Right lung (tissue), 5 donors: Measurements from ENCODE around the gene GSTO1. TPM values are rescaled to one million over a fixed set of nuclear protein-coding genes. Genes with fewer than 3 reads are reported as not detected.

Experiments used
- DNase-seq, 2 donors: peaks; one replicate each; pipeline ENCODE4 v3.0.0-alpha.2; 2013
- polyA plus RNA-seq, 5 donors: library from polyadenylated mRNA; unstranded; fragments of 120-200 nt; gene quantifications; one replicate each; pipeline versions ENCODE4 v1.2.1 to v1.2.3, GENCODE V29; 2013; ENCODE audit warnings: inconsistent platforms in 1 of 5, low replicate concordance in 1 of 5; ENCODE audit not compliant: insufficient read length in 5 of 5, insufficient read depth in 1 of 5

GSTO1 gene
- polyA plus RNA-seq, 5 donors = 70.0 to 103 (median 94.1) TPM

DNA sequence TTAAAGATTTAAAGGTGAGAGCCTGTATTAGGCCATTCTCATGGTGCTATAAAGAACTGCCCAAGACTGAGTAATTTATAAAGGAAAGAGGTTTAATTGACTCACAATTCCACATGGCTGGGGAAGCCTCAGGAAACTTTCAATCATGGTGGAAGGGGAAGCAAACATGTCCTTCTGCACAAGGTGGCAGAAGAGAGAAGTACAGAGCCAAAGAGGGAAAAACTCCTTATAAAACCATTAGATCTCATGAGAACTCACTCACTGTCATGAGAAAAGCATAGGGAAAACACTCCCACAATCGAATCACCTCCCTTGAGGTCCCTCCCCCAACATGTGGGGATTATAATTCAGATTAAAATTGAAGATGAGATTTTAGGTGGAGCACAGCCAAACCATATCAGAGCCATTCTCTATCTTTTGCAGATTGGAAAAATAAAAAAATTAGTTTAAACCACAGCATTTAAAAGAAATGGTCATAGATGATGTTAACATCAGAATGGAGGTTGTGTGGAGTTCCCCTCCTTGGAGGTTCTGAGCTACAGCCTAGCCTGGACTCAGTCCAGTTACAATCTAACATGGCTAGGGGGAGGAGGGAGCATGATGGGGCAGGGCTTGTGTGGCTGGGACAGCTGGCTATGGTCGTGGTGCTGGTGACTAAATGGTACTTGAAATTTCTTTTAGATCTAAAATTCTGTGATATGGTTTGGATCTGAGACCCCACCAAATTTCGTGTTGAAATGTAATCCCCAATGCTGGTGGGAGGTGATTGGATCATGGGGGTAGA lies 47.4 kb downstream of the GSTO1 start:
- no peak for DNase-seq

DNA sequence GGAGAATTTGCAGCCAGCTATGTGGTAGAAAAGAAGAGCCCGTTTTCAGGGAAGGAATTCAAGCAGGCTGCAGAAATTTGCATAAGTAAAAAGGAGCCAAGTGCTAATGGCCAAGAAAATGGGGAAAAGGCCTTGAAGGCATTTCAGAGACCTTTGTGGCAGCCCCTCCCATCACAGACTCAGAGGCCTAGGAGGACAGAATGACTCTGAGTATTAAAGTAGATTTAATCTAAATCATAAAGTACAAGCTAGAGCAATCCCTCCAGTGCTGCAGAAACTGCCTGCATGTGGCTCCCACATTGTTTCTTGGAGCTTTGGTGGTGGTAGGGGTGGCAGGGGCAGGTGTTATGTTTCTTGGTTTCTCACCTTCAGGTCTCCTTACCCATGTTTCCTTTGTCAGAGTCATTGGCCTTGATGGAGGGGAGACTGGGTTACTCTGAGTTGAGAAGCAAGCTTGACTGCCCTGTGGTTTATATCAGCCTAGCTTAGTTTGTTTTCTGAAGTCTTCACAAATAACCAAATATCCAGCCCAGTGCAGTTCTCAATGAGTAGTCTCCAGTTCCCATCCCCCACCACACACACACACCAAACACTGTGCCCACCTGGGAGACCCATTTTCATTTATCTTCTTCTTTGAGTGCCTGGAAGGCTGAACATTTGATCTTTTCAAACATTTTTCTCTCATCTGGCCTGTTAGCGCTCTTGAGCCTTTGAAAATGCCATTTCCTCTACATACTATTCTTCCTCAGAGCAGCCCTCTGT lies 49.1 kb downstream of the GSTO1 start:
- no peak for DNase-seq

DNA sequence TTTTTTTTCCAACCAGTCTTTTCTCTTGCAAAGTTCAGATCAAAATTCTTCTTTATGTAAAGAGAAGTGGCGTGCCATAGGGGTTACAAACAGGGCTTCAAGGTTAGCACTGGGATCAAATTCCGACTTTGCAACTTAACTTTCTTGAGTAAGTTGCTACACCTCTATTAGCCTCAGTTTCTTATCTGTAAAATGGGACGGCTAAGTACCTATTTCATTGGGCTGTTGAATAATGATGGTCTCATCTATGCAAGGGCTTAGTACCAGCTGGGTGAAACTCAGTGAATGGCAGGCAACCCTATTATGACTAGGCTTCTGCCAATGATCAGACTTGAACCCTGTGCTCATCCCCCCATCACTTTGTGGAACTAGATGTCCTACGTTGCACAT lies 49.7 kb downstream of the GSTO1 start:
- no peak for DNase-seq

DNA sequence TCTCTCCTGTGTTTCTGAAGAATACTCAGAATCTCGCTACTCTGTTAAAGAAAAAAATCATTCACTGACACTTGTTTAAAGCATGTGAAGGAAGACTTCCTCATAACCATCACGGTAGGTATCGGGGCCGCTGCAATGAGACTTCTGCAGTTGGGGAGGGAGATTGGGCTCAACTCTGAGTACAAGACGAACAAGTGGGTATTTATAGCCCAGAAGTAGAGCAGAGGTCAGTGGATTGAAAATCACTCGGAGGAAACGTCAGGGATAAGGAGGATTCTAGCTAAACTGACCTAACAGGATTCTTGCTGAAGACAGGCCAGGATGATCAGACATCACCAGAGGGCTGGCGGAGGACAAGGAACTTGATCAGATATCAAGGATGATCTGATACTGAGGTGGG lies 50.2 kb downstream of the GSTO1 start:
- DNase-seq = no peak

DNA sequence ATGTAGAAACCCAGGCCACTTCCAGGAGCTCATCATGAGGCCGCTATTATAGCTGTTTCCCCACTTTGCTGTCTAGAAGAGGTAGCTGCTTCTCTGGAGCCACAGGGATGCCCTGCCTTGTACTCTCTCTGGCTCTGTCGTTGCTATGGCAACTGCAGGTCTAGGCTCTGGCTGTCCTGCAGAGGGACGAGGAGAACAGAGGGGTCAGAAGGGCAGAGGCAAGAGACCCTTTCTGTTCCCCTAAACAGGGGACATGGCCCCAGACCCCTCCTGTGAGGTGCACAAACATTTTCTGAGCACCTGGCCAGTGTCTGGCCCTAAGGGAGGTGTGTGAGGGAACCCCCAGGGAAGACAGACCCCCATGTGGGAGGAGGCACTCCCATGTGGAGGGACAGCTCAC lies 52.2 kb downstream of the GSTO1 start:
- DNase-seq = no peak

DNA sequence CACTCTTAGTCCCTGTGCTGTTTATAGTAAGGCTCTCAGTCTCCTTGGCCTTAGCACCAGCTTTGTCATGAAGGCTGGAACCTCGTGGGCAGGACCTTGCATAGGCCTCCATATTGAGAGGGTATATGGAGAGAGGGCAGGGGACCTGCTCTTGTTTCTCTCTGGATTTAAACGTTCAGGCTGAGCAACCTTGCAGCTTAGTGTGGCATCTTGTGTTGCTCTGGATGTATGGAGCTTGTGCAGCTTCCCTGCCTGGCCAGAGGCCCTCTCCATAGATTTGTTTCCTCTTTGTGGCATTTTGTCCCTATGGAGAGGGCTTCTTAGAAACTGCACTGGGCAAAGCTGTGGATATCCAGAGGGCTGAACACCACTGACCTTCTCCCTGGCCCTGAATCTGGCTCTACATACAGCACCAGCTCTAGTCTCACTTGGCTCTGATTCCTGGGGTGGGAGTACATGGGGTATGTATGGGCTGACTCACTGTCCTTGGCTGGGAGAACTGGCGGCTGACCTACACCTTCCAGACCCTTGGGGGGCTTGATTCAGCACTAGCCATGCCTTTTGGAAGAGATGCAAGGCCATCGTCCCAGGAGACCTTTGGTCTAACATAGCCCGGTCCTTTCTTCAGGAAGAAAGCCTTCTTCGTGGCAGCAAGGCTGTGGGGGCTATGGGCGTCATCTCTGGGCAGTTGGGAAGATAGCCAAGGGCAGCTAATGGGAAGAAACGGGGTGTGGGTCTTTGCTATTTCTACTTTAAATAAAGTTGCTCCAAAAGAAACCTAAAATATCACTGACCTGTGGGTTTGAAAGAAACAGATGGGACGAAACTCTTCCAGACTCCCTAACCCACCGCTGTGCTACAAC lies 53.1 kb downstream of the GSTO1 start:
- DNase-seq = no peak

DNA sequence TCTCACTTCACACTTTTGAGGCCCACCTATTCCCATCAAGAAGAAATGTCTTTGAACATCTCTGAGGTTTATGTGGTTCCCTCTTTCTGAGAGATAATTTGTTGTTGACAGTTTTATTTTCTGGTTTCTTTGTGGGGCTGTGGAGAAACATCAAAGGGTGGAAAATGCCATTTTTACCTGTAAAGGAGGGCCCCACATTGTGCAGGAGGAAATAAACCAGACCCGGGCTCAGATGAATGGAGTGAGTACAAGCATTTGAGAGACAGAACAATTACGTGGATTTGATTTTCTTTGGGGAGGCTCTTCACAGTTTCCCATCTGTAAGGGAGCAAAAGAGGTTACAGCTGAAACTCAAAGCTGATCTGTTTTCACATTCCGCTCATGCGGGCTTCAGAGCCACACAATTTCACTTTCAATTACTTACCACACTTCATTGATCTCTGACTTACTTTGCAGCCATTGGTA lies 53.8 kb downstream of the GSTO1 start:
- no peak for DNase-seq

DNA sequence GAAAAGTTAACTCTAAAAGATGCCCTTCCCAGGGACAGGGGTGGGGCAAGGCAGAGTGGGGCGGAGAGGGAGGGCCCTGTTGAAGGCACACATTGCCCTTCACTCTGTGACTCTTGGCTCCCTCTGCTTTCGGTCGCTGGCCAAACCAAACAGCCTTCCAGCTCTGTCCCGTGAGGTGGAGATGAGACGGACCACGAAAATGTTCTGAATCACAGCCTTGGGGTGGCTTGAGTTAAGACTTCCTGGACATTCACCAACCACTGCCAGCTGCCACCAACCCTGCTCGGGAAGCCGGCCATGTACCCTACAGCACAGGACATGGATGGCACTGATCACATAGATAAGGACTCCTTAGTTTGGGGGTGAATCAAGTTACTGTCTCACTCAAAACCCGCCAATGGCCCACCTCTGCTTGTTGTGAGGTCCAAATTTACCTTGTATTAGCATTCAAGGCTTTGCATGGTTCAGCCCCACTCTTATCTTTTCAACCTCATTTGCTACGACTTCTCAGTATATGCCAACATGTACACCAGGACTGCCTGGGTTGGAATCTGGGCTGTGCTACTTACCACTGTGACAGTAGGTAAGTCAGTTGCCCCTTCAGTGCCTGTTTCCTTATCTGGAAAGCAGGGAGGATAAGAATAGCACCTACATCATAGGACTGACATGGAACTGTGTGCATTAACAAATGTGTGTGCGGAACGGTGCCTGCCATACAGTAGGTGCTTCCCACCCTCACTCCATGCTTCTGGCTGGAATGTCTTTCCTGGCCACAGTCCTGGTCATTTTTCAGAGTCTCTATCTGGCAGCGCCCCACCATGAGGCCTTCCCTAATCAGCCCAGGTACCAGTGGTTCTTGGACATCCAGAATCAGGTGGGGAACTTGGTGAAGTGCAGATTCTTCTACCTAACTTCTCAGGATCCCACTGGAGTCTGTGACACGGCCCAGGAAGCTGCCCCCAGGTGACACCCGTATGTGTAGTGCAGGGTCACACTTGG lies 55.6 kb downstream of the GSTO1 start:
- DNase-seq = no peak

DNA sequence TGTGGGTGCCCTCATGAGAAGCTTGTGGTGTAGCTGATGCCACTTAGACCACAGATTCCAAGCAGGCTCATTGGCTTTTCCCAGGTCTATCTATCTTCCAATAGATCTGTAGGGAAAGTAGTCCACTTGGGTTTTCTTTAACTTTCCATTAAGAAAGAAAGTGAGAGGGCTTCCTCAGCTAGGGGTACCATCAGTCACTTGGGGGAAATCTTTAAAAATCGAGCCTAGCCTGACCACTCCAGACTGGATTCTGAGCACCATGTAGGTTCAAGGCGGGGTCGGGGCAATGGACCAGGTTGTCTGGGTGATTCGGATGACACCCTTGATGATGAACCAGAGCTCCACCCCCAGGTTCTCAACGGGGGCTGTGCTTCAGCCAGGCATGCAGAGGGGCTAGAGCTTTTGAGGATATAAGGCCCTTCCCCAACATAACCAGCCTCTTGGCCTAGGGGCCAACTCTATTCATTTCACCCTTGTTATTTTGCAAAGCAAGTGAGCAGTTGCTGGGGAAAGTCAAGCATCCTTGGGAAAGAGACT lies 56.6 kb downstream of the GSTO1 start:
- no peak for DNase-seq

DNA sequence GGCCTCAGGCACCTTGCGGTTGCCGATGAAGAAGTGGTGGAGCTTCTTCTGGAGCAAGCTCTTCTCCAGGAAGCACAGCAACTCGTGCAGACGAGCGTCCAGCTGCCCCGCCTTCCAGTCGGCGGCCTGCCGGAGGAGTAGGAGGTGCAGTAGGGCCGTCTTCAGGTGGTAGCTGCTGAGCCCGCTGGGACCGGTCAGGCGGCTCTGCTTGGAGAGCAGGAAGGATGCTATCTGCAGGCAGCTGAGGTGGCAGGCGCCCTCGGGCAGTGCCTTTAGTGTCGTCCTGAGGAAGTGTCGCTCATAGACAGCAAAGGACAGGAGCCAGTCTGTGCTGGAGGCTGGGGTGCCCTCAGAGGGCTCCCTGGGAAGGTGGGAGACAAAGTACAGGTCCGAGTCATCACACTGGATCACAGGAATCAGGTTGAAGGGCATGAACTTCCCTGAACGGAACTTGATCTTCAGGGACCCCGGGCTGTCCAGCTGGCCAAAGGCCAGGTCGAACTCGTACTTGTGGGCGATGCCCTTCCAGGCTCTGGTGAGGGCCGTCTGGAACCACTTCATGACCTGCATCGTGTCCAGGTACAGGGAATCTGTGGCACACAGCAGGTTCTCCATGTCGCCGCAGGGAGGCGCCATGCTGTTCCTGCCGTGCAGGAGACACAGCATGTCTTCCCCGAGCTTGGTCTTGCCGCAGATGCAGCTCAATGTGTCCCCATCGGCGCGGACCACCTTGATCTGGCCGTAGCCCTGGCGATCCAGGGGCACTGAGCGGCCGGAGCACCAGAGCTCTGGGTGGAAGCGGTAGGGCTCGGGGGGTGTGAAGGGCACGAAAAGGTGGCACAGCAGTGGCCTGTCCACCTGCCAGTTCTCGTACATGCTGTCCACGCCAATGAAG lies 60.1 kb downstream of the GSTO1 start:
- DNase-seq = no peak

DNA sequence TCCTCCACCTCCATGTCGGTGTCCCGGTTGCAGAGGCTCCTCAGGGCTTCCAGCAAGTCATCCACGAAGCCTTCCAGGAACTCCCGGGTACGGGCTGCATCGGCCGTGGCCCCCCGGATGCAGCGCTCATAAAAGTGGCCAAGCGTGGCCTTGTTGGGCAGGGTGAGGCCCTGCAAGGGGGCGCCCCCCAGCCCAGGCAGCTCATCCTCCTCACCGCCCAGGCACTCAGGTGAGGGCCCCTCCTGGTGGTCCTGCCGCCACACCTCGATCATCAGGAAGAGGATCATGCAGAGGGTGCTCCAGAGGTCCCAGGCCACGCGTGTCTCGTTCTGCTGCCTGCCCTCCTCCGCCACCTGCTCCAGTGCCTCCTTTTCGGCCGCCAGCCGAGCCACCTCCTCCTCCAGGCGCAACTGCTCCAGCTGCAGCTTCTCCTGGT lies 60.8 kb downstream of the GSTO1 start:
- DNase-seq = no peak

DNA sequence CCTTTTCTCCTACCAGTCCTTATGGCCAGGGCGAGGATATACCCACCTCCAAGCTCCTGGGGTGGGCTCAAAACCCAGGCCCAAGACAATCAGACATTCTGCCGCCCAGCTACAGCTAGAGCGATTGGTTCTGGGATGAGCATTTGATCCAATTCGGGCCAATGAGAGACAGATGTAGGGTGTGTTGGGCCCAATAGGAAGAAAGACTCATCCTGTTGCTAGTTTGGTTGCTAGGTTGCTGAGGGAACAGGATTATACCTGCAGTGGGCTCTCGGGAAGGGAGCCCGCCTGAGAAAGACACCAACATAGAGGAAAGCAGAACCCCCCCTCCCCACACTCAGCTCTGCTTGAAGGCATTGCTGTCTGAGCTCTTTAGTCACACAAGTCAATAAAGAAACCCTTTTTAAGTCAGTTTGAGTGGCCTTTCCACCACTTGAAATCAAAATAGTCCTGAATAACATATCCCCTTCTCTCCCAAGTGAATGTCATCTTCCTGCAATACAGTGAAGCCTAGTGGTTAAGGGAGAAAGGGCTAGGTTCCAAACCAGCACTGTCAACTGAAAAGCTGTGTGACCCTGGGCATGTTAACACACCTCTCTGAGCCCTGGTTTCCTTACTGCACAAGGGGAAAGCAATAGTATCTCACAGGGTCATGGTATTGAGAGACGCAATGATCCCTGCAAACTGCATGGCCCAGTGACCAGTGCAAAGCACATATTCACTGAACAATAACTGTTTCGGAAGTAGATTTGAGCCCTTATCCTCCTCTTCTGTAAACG lies 61.8 kb downstream of the GSTO1 start:
- no peak for DNase-seq

Other genes with a start within 250 kb of the GSTO1 start
- gene COL17A1, start 169.0 kb upstream of the GSTO1 start, polyA plus RNA-seq = 1 to 10 TPM in 1 of 5 donors, under 1 TPM in 4; 0.82 to 1.5 (median 0.85) TPM
- 10 to 100 TPM in 4 of 5 donors, 1 to 10 TPM in 1; 8.9 to 15.0 (median 10.9) TPM for gene SFR1, start 132.7 kb upstream of the GSTO1 start, polyA plus RNA-seq
- gene CFAP43, start 22.5 kb upstream of the GSTO1 start, polyA plus RNA-seq = 10 to 100 TPM; 10.1 to 25.6 (median 16.5) TPM
- 10 to 100 TPM; 21.9 to 32.2 (median 27.3) TPM for gene GSTO2, start 14.3 kb downstream of the GSTO1 start, polyA plus RNA-seq
- 10 to 100 TPM; 12.8 to 18.4 (median 17.2) TPM for gene ITPRIP, start 83.6 kb downstream of the GSTO1 start, polyA plus RNA-seq
- 1 to 10 TPM; 1.6 to 2.9 (median 1.6) TPM for gene CFAP58, start 98.9 kb downstream of the GSTO1 start, polyA plus RNA-seq